ENCODE results near the gene GALR1. TPM values are rescaled to one million over a fixed set of nuclear protein-coding genes. Genes with fewer than 3 reads are reported as not detected.

GALR1 gene
- total RNA-seq, 4 donors from 2014 or later: under 0.01 to 0.33 (median 0.16) TPM

- H3K36me3 ChIP-seq: no peaks in the 10 kb centered on the region
- WGBS: 81% methylated on average over 4 of the region's 4 CpGs
- DNase-seq (ENCODE audit: extremely low spot score): no peak
- no peak overlapping the region for H3K27ac ChIP-seq (replicated peaks in 1 of 4)
- H3K27me3 ChIP-seq: peaks cover 0 to 4% (median 0%) of the 10 kb centered on the region in 4 donors
- TF ChIP-seq POLR2AphosphoS5 (IDR thresholded peaks at IDR 0.05) (no peak), CTCF (IDR thresholded peaks at IDR 0.05) (no peak), EP300 (IDR thresholded peaks at IDR 0.05) (no peak), POLR2A (IDR thresholded peaks at IDR 0.05; ENCODE audit: low read depth) (no peak)
- H3K9me3 ChIP-seq: no peaks in the 10 kb centered on the region
- intact Hi-C loops (cut with DNase I): no loop called here
- peaks cover 14 to 30% (median 24%) of the 10 kb centered on the region in 4 donors for H3K4me1 ChIP-seq
- no peak overlapping the region for H3K4me3 ChIP-seq
Observed at GRCh38 chr18:77203851-77204250, 45.8 kb upstream of the GALR1 start.

- H3K9me3 ChIP-seq: no peaks in the 10 kb centered on the region
- no peak overlapping the region for H3K4me3 ChIP-seq
- peaks cover 18 to 42% (median 30%) of the 10 kb centered on the region in 4 donors for H3K4me1 ChIP-seq
- WGBS: 76% methylated on average over 6 of the region's 6 CpGs
- peak overlapping the region in 1 of 4 donors; percentile 75 for H3K27ac ChIP-seq (replicated peaks in 1 of 4)
- peaks cover 0 to 4% (median 0%) of the 10 kb centered on the region in 4 donors for H3K27me3 ChIP-seq
- TF ChIP-seq POLR2AphosphoS5 (IDR thresholded peaks at IDR 0.05) (no peak), EP300 (IDR thresholded peaks at IDR 0.05) (no peak)
- intact Hi-C loops (cut with DNase I): loop anchor here (2.0 to 5.0 kb wide), 3 partner anchors 68 to 403 kb away; no protein-coding TSS in a partner anchor
- no peak for DNase-seq (ENCODE audit: extremely low spot score)
- H3K36me3 ChIP-seq: no peaks in the 10 kb centered on the region
Observed at GRCh38 chr18:77205769-77206168, 43.9 kb upstream of the GALR1 start.

GRCh38 chr18:77206676-77207374, 42.8 kb upstream of the GALR1 start:
- H3K4me3 ChIP-seq: no peak overlapping the region
- H3K27ac ChIP-seq (replicated peaks in 1 of 4): peak overlapping the region; percentile 71 to 75 (median 74)
- intact Hi-C loops (cut with DNase I): loop anchor here (2.0 to 5.0 kb wide), 3 partner anchors 70 to 405 kb away; no protein-coding TSS in a partner anchor
- H3K9me3 ChIP-seq: no peaks in the 10 kb centered on the region
- WGBS: 62% methylated on average over 10 of the region's 10 CpGs
- DNase-seq (ENCODE audit: extremely low spot score): no peak
- peak in 1 of 3 experiments; percentile 6 for TF ChIP-seq CTCF (IDR thresholded peaks at IDR 0.05)
- TF ChIP-seq EP300 (IDR thresholded peaks at IDR 0.05): no peak
- no peak for TF ChIP-seq POLR2A (IDR thresholded peaks at IDR 0.05; ENCODE audit: low read depth)
- peak in 1 of 2 donors; percentile 55 for TF ChIP-seq POLR2AphosphoS5 (IDR thresholded peaks at IDR 0.05)
- peaks cover 0 to 4% (median 0%) of the 10 kb centered on the region in 4 donors for H3K27me3 ChIP-seq
- H3K36me3 ChIP-seq: no peaks in the 10 kb centered on the region
- H3K4me1 ChIP-seq: peaks cover 18 to 53% (median 39%) of the 10 kb centered on the region in 4 donors

- H3K27me3 ChIP-seq: no peaks in the 10 kb centered on the region
- intact Hi-C loops (cut with DNase I): loop anchor here (2.0 to 5.0 kb wide), 3 partner anchors 70 to 405 kb away; no protein-coding TSS in a partner anchor
- TF ChIP-seq POLR2A (IDR thresholded peaks at IDR 0.05; ENCODE audit: low read depth): no peak
- TF ChIP-seq CTCF (IDR thresholded peaks at IDR 0.05): peak; percentile 56 to 73 (median 57)
- peak; percentile 36 to 37 for TF ChIP-seq POLR2AphosphoS5 (IDR thresholded peaks at IDR 0.05)
- DNase-seq (ENCODE audit: extremely low spot score): no peak
- no peaks in the 10 kb centered on the region for H3K36me3 ChIP-seq
- no peaks in the 10 kb centered on the region for H3K9me3 ChIP-seq
- WGBS: 18% methylated on average over 10 of the region's 10 CpGs
- H3K27ac ChIP-seq (replicated peaks in 1 of 4): peak overlapping the region; percentile 71 to 75 (median 74)
- H3K4me1 ChIP-seq: peaks cover 18 to 55% (median 42%) of the 10 kb centered on the region in 4 donors
- peak overlapping the region in 1 of 4 donors; percentile 3 for H3K4me3 ChIP-seq
Observed at GRCh38 chr18:77207540-77207939, 42.1 kb upstream of the GALR1 start.

GRCh38 chr18:77208964-77209363, 40.7 kb upstream of the GALR1 start:
- 68% methylated on average over 4 of the region's 4 CpGs for WGBS
- Histone ChIP-seq H3K4me1 (peaks cover 18 to 55% (median 42%) of the 10 kb centered on the region in 4 donors), H3K27ac (replicated peaks in 1 of 4) (peak overlapping the region; percentile 28 to 75 (median 56)), H3K9me3 (no peaks in the 10 kb centered on the region), H3K4me3 (peak overlapping the region; percentile 3 to 22 (median 14)), H3K36me3 (no peaks in the 10 kb centered on the region), H3K27me3 (no peaks in the 10 kb centered on the region)
- intact Hi-C loops (cut with DNase I): loop anchor here (5.0 kb wide), 2 partner anchors 72 to 407 kb away; no protein-coding TSS in a partner anchor
- DNase-seq (ENCODE audit: extremely low spot score): no peak
- TF ChIP-seq EP300 (IDR thresholded peaks at IDR 0.05): no peak
- TF ChIP-seq POLR2AphosphoS5 (IDR thresholded peaks at IDR 0.05): no peak
- no peak for TF ChIP-seq CTCF (IDR thresholded peaks at IDR 0.05)
